ENCODE measurements around the gene TNFRSF12A.

Gene TNFRSF12A

DNA sequence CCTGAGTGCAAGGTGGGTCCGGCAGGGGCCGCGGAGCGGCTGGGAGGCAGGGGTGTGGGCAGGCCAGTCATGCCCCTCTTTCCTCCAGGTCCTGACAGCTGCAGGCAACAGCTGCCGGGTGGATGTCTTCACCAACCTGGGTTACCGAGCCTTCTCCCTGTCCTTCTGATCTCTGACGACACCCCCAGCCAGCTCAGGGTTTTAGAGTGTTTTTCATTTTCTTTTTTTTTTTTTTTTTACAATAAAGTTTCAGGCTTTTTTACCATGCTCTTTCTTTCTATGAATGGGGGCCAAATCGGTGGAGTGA is 7.3 kb downstream of the TNFRSF12A start:
- DNase-seq: no peak

DNA sequence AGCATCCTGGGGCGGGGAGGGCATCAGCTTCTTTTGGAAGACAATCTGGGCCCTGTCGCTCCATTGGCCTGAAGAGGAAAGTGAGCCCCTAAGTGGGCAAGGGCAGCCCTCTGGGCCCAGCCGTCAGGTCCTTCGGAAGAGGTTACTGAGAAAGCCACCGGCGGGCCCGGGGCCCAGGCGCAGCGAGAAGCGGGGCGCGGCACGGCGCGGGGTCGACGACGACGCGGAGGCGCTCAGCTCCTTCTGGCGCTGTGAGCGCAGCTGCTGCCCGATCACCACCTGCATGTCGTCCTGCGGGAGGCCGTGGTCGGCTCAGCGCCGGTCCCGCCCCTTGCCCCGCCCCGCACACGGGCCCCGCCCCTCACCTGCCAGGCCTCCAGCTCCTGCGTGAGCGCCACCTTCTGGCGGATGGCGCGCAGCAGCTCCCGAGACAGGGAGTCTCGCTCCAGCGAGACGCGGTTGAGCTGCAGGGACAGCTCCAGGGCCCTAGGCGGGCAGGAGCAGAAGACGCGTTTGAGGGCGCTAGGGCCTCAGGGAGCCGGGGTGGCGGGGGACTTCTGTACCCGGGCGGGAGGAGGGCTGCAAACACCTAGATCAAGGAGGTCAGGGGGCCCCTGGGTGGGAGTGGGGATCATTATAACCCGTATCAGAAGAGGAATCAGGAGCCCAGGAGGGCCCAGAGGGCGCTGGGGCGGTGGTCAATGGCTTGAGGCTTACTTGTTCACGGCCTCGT is 8.0 kb downstream of the TNFRSF12A start:
- peak; percentile 50 for DNase-seq

DNA sequence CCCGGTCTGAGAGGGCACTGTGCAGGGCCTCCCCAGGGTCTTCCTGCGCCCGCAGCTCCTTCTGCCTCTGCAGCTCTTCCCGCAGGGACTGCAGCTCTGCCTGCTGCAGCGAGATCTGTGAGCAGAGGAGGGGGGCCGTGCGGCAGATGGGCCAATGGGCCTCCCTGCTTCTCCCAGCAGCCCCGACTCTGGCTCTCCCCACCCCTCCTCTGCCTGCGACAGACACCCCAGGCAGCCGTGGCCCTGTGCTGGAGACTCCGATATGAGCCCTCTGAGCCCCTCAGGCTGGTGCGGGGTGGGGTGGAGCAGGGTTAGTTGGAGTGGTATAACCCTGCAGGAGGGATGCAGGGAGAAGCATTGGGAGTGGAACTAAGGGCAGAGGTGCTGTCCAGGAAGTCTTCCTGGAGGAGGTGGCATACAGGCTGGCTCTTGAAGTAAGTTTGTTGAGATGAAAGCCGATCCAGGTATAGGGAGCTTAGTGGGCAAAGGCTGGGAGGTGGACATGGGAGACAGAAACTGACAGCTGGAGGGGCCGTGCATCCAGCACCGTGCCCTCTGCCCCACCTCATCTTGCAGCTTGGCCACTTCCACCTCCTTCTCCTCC is 8.7 kb downstream of the TNFRSF12A start:
- no peak for DNase-seq

DNA sequence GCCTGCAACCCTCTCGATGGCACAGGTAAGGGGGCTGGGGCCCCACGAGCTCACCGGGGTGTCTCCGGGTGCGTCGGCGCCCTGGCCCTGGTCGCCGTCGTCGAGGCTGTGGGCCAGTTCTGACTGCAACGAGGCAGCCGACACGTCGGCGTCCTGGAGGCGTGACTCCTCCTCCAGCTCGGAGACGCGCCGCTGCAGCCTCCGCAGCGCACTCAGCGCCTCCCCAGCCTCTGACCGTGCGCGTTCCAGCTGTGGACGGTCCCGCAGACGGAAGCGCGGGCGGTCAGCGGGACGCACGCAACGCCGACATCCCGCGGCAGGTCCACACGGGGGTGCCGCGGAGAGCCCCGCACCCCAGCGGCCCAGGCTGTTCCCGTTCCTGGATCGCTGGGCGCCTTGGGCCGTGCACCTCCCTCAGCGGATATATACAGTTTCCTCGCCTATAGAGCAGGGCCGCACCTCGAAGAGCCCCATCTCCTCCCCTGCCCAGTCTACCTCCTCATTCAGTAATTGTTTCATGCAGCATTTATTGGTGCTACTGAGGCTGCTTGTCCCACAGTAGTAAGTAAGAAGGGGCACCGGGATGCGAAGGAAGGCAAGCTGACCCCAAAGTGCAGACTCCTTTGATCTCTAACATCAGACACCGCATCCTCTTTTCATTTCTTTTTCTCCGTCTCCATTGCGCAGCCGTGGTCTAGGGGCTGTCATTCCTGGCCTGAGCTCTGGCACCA is 9.5 kb downstream of the TNFRSF12A start:
- DNase-seq: no peak

DNA sequence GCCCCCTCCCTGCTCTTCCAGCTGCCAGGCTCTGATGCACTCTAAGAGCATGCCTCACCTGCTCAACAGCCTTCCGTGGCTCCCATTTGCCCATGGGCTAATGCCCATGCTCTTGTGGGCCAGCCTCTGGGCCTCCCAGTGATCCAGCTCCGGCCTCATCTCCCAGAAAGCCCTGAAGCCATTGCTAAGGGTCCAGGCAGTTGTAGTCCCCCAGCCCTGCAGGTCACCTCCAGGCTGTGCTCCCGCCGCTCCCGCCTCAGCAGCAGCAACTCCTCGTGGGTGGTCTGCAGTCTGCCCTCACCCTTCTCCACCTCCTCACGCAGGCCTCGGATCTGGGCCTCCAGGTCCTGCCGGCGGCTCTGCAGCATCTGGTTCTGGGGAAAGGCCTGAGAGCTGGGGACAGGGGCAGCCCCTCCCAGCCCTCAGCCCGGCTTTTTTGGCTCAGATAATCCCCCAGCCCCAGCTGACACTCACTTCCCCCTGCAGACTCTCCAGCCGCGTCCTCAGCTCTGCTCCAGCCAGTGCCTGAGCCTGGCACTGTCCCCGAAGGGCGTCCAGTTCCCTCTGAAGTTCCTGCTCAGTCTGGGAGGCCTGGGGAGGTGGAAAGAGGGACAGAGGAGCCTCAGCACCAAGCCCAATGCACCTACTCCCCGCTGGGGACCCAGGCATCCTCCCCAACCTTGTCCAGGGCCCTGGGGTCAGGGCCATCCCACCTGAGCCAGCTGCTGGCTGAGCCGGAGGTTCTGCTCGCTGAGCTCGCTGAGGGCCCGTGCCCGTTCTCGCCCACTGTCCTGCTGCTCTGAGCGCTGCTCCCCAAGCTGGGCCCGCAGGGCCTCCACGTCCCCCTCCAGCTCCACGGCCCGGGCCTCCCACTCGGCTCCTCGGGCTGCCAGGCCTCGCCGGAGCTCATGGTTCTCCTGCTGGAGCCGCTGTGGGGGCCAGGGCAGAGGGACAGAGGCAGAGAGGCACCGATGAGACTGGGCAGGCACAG is 10.3 kb downstream of the TNFRSF12A start:
- DNase-seq: no peak

DNA sequence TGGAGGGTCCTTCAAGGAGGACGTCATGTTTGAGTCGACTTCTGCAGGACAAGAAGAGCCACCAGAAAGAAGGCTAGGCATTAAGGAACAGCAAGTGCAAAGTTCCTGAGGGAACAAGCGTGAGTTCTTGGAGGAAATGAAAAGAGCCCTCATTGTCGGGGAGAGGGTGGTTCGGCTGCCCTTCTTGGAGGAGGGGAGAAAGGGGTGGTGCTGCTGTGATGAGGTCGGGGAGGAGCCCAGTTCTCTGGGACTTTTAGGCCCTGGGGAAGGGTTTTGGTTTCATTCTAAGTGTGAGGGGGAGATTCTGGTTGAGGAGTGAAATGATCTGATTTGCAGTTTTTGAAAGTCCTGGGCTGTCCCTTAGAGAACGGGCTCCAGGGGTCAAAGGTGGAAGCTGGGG is 12.5 kb downstream of the TNFRSF12A start:
- no peak for DNase-seq

DNA sequence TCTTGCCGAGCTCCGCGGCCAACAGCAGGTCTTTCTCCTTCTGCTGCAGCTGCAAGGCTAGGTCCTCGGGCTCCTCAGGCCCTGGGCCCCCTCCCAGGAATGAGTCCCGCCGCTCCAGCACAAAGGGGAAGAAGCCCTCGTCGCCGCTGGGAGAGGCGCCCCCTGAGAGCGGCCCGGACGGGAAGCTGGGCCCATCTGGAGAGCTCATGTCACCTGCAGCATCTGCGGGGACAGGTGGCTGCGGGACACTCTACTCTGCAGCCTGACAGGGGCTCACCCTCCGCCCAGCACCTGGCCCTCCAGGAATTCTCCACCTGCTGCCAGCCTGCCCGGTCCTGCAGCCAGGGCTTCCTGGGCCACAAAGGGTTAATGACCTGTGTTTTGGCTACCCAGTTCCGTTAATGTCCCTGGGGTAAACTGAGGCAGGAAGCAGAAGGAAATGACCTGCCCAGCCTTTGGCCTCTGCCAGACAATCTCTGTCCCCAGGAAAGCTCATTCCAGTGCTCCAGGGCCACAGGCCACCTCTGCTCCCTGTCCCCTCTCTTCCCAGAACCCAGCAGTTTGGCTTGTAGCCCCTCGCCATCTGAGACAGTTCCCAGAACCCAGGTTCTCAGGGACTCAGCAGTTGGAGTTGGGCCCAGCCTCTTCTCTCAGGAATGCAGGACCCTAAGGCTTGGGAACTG is 15.3 kb downstream of the TNFRSF12A start:
- no peak for DNase-seq

DNA sequence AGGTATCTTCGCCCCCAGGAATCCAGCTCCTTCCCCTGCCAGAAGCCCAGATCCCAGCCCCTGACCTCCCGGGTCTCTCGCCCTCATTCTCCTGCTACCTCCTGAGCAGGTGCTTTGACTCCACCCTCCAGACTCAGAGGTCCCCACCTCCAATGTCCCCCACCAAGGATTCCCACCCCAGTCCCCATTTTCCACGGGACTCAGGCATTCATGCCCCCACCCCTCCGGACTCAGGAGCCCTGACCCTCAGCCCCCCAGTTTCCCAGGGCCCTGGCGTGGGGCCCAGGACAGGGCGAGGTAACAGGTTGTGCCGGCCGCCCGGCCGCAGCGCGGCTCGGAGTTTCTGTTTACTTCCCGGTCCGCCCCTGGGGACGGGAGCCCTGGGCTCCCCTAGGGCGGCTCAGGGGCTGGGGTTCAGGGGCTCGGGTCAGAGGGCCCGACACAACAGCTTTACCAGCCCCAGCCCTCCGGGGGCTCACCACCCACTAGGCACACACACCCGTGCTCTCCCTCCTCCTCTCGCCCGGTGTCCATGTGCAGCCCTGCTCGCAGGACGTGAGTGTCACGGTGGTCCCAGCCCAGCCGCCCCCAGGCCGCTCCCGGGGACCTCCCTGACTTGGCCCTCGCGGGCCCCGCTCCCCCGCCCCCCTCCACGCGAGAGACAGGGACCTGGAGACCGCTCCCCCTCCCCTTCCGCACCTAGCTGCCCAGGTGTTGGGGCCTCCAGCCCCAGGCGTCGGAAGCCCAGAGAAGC is 16.0 kb downstream of the TNFRSF12A start:
- no peak for DNase-seq

DNA sequence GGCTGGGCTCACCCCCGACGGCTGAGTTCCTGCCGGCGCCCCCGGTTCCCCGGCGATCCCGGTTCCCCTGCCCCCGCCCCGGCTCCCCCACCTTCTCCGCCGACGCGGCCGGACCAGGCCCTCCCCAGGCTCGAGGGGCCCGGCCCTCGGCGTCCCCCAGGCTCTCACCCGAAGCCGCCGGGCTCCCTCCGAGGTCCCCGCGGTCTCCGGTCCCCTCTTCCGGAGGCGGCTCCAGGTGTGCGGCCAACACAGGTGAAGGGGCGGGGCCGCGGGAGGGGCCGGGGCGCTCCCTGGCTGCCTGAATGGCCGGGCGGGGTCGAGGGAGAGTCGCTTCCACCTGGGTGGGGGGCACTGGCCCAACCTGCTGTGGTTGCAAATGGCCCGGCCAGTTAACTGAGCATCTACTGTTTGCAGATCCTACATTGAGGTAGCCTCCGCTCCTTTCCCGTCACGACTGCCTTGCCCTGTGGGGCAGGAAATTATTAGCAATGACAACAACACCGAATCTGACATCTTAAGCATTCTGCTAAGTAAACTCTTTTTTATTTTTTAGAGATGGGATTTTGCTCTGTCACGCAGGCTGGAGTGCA is 16.7 kb downstream of the TNFRSF12A start, which contains the start of gene BICDL2:
Gene BICDL2 (minus strand): TSS at position 219 of the 590 bp plus-strand sequence. CDS start 1,448 bp downstream, outside the sequence.
- DNase-seq: no peak

DNA sequence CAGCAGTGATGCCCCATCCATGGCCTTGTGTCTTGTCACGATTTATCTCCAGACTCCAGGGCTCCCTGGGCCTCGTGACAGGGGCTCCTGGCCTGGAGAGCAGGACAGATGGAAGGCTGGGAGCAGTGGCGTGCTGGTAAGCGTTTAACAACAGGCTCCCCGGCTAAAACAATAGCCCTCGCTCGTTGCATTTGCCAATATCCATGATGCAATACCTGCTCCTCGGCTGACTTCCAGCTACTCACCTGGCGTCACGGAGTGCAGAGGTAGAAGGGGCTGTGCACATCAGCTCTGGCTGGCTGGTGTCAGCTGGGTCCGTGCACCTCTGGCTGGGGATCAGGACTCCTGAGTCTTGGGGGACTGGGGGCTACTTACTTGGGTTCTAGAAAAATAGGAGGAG is 18.1 kb downstream of the TNFRSF12A start:
- DNase-seq: peak; percentile 10

DNA sequence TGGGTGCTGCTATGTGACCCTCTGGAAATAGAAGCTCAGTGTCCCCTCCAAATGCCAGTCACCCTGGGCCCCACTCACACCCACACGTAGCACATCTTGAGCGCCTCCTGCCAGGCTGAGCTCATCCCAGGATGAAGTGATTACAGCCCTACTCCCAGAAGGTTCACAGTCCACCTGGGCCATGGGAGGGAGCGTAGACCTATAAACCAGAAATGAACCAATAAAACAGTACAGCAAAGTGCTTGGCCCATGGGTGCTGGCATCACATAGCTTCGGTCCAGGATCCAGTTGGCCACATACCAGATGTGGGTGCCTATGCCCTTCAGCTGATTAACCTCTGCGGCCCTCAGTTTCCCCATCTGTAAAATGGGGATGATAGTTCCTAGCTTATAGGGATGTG is 18.7 kb downstream of the TNFRSF12A start:
- no peak for DNase-seq

DNA sequence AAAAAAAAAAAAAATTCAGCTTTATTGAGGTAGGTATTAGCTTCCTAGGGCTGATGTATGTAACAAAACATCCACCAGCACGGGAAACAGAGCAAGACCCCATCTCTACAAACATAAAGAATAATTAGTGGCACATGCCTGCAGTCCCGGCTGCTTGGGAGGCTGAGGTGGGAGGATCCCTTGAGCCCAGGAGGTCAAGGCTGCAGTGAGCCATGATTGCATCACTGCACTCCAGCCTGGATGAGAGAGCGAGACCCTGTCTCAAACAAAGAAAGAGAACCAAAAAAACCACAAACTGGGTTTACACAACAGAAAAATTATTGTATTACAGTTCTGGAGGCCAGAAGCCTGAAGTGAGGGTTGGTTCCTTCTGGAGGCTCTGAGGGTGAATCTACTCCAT is 22.2 kb downstream of the TNFRSF12A start:
- DNase-seq: no peak

DNA sequence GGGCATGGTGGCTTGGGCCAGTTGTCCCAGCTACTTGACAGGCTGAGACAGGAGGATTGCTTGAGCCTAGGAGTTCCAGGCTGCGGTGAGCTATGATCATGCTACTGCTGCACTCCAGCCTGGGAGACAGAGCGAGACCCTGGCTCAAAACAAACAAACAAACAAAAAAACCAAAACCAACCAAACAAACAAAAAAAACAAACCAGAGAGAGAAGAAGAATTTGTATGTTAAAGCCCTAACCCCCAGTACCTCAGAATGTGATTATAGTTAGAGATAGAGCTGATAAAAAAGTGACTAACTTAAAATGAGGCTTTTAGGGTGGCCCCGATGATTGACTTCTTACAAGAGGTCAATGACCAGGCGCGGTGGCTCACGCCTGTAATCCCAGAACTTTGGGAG is 24.5 kb downstream of the TNFRSF12A start:
- no peak for DNase-seq

DNA sequence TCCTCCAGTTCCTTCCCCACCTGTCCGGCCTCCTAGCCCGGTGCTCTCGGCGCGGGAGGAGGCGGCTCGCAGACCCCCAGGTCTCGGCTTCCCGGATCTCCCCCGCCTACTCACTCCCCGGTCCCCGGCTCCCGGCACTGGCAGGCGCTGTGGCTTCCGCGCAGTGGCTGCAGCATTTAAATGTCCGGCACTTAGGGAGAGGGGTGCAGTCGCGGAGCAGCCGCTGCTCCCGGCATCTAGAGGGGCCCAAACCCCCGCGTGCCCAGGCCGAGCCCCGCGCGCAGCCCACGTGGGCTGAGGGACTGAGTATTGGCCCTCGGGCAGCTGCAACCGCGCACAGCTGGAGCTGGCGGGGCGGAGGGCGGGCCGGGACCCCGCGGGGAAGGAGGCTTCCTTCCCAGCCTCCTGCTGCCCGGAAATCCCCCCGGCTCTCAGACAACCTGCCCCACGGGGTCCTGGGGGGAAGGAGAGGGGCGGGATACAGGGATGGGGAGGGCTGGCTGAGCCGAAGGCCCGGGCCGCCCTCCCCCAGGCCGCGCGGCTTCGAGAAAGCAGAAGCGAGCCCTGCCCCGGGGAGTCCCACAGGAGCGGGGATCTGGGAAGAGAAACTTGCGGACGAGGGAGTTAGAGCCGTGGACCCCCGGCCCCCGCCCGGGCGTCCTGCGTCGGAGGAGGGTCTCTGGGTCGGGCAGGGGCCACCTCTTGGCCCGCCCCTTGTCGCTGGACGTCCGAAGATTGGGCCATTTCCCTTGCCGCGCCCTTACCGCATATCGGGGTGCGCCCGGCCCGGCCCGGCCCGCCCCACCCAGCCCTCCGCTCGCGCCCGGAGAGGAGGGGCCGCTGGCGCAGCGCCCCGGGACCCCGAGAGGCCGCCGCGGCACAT is 25.8 kb downstream of the TNFRSF12A start, which contains the start of gene MMP25:
Gene MMP25 (plus strand): TSS at position 804 of the 883 bp plus-strand sequence. CDS start 357 bp downstream, outside the sequence.
- no peak for DNase-seq

DNA sequence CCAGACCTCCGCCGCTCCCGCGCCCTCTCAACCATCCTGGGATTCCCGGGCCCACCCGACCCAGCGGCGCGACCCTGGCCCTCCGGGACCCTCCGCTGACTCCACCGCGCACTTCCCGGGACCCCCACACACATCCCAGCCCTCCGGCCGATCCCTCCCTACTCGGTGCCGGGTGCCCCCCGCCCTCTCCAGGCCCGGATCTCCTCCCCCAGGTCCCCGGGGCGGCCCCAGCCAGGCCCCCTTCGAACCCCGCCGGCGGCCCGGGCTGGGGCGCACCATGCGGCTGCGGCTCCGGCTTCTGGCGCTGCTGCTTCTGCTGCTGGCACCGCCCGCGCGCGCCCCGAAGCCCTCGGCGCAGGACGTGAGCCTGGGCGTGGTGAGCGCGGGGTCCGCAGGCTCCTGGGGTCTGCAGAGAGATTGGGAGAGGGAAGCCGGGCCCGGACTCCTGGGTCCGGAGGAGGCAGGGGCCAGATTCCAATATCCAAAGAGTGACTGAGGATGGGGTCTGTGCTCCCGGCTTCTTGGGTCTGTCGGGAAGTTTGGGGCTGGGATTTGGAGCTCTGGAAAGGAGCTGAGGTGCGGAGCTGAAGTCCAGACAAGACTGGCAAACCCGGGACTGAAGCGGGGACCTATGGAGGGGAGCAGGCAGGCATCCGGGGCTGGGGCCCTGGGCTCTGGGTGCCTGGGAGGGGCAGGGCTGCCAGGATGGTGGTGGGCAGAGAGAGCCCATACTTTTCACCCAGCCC is 26.6 kb downstream of the TNFRSF12A start:
- DNase-seq: no peak

DNA sequence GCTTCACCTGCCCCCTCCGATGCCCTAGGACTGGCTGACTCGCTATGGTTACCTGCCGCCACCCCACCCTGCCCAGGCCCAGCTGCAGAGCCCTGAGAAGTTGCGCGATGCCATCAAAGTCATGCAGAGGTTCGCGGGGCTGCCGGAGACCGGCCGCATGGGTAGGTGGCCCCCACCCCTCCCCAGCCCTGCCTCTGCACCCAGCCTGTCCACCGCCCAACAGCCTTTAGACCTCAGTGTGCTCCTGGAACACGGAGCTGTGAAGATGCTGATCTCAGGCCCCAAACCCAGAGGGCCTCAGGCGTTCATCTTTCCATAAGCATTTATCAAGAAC is 27.2 kb downstream of the TNFRSF12A start:
- no peak for DNase-seq

DNA sequence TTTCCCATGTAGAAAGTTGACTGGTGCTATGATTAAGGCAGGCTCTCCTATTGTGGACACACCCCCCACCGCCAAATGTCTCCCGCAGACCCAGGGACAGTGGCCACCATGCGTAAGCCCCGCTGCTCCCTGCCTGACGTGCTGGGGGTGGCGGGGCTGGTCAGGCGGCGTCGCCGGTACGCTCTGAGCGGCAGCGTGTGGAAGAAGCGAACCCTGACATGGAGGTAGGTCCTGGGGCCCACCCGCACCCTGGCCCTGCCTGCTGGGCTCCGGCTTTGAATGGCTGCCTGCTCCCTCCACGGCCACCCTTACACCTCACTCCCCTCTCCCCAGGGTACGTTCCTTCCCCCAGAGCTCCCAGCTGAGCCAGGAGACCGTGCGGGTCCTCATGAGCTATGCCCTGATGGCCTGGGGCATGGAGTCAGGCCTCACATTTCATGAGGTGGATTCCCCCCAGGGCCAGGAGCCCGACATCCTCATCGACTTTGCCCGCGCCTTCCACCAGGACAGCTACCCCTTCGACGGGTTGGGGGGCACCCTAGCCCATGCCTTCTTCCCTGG is 29.8 kb downstream of the TNFRSF12A start:
- DNase-seq: no peak

DNA sequence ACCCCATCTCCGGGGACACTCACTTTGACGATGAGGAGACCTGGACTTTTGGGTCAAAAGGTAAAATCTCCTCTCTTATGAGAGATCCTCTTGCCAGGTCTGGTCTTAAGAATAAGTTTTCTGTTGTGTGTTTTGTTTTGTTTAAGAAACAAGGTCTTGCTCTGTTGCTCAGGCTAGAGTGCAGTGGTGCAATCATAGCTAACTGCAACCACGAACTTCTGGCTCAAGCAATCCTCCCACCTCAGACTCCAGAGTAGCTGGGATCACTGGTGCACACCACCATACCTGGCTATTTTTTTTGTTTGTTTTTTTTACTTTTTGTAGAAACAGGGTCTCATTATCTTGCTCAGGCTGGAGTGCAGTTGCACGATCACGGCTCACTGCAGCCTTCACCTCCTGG is 30.3 kb downstream of the TNFRSF12A start:
- no peak for DNase-seq

DNA sequence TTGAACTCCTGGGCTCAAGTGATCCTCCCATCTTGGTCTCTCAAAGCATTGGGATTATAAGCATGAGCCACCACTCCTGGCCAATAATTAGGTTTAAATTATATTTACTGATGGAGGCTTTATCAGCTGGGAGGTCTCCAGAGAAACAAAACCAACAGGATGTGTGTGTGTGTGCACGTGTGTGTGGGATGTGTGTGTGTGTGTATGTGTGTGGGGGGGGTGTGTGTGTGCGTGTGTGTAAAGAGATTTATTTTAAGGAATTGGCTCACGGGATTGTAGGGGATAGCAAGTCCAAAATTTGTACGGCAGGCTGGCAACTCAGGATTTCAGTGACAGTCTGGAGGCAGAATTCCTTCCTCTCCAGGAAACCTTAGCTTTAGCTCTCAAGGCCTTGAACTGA is 30.8 kb downstream of the TNFRSF12A start:
- no peak for DNase-seq

Data from NCI-H2029 treated with DMSO at 0.1 percent for 48 hours (cell line).